OCI-LY3 (cell line): ENCODE measurements around the gene KCNA10.

Experiments
- CTCF ChIP-seq: fragments of 200-600, 300-600 bp; sonication (generic); IDR thresholded peaks from 2 replicates; pipeline ENCODE4 v1.5.1; 2014; ENCODE audit warnings: antibody characterized with exemption, low read length, low read depth
- EZH2phosphoT487 ChIP-seq: fragments of 200-600 bp; shearing (Covaris generic); IDR thresholded peaks from 2 replicates; pipeline ENCODE4 v1.6.1; 2018; ENCODE audit warnings: antibody characterized with exemption, mixed run types, low read depth

- TF ChIP-seq CTCF: no peak
- no peak for TF ChIP-seq EZH2phosphoT487
Measured at GRCh38 chr1:110554871-110555801, 36.2 kb upstream of the KCNA10 start.
